Measurements from ENCODE around the gene NEFH.

The NEFH gene

DNA sequence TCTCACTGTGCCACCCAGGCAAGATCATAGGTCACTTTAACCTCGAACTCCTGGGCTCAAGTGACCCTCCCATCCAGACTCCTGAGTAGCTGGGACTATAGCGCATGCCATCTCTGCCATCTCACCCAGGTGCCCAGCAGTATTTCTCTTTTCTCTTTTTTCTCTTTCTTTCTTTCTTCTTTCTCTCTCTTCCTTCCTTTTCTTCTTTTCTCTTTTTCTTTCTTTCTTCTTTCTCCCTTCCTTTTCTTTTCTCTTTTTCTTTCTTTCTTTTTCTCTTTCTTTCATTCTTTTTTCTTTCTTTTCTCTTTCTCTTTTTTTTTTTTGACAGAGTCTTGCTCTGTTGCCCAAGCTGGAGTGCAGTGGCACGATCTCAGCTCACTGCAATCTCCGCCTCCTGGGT is 28.2 kb upstream of the NEFH start:
- H3K9me3 Mint-ChIP-seq = no peaks in the 10 kb centered on the region
- H3K4me1 Mint-ChIP-seq = no peaks in the 10 kb centered on the region
- no peak overlapping the region for H3K4me3 Mint-ChIP-seq
- no peaks in the 10 kb centered on the region for H3K36me3 Mint-ChIP-seq
- ATAC-seq (no peak), DNase-seq (ENCODE audit: low spot score in 2 of 2) (no peak)
- no peak overlapping the region for H3K27ac Mint-ChIP-seq

DNA sequence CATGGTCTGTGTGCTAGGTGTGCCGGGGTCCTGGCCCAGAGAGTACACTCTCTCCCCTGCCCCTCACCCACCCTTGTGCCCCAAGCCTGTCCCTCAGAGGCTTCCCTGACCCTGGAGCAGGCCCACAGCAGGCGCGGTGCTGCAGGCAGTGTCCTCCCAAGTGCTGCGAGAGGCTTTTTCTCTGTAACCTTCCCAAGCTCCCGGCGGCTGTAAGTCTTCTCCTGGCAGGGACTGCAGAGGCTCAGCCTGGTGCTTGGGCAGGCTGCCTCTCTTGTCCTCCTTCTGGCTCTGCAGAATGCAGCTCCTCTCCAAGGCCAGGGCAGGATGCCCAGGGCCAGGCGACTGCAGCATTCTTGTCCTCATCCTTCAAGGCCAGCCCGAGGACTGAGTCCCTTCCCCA is 25.7 kb upstream of the NEFH start:
- Mint-ChIP-seq H3K9me3 (no peaks in the 10 kb centered on the region), H3K27ac (no peak overlapping the region), H3K36me3 (no peaks in the 10 kb centered on the region), H3K4me1 (no peaks in the 10 kb centered on the region), H3K4me3 (no peak overlapping the region)
- no peak for DNase-seq (ENCODE audit: low spot score in 2 of 2)
- no peak for ATAC-seq

DNA sequence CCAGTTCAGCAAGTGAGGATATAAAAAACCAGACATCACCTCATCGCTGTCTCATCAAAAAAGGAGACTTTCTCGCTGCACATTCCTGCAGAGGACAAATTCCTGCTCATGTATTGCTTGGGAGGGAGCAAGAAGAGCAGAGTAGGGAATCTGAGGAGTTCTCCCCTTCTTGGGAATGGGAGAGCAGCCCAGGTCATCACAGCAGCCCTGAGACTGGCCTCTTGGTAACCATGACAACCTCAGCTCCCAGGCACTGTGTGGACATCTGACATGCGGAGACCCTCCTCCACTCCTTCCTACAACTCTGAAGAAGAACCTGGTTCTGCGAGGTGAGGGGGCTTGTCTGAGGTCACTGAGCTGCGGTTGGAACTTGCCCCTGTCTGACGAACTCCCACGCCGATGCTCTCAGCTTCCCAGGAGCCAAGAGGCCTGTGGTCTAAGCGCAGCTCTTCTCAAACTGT is 23.8 kb upstream of the NEFH start:
- H3K27ac Mint-ChIP-seq = no peak overlapping the region

DNA sequence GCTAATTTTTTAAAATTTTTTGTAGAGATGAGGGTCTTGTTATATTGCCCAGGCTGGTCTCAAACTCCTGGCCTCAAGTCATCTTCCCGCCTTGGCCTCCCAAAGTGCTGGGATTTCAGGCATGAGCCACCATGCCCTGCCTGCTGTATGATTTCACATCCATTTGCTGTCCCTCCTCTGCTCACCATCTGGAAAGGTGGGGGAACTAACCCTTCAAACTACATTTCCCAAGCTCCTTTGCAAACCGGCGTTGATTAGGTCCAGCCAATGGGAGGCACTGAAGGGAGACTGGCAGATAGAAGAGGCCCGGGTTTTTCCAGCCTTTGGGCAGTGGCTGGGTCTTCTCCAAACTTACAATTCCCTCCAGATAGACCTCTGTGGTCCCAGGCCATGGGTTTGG is 22.3 kb upstream of the NEFH start:
- Mint-ChIP-seq H3K36me3 (no peaks in the 10 kb centered on the region), H3K27ac (no peak overlapping the region), H3K4me1 (no peaks in the 10 kb centered on the region), H3K9me3 (no peaks in the 10 kb centered on the region), H3K4me3 (no peak overlapping the region)
- no peak for DNase-seq (ENCODE audit: low spot score in 2 of 2)
- ATAC-seq = peak; percentile 53

More for the DNA sequence above, 23.8 kb upstream of the NEFH start:
- Mint-ChIP-seq H3K9me3 (no peaks in the 10 kb centered on the region), H3K4me3 (no peak overlapping the region), H3K4me1 (no peaks in the 10 kb centered on the region), H3K36me3 (no peaks in the 10 kb centered on the region)
- ATAC-seq = no peak
- DNase-seq (ENCODE audit: low spot score in 2 of 2) = no peak

DNA sequence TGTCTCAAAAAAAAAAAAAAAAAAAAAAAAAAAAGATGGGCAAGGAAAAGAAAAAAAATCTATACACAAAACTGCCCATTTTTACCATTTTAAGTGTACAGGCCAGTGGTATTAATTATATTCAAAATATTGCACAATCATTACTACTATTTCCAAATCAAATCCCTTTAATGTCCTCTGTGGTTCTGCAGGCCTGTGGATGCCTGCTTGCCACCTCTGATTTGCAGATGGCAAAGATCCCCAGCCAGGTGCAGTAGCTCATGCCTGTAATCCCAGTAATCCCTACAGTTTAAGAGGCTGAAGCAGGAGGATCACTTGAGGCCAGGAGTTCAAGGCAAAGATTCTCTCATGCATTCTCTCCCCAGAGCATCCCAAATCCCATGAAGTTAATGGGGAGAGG is 21.5 kb upstream of the NEFH start:
- no peaks in the 10 kb centered on the region for H3K4me1 Mint-ChIP-seq
- H3K9me3 Mint-ChIP-seq = no peaks in the 10 kb centered on the region
- DNase-seq (ENCODE audit: low spot score in 2 of 2) (no peak), ATAC-seq (no peak)
- H3K27ac Mint-ChIP-seq = no peak overlapping the region
- no peaks in the 10 kb centered on the region for H3K36me3 Mint-ChIP-seq
- no peak overlapping the region for H3K4me3 Mint-ChIP-seq

DNA sequence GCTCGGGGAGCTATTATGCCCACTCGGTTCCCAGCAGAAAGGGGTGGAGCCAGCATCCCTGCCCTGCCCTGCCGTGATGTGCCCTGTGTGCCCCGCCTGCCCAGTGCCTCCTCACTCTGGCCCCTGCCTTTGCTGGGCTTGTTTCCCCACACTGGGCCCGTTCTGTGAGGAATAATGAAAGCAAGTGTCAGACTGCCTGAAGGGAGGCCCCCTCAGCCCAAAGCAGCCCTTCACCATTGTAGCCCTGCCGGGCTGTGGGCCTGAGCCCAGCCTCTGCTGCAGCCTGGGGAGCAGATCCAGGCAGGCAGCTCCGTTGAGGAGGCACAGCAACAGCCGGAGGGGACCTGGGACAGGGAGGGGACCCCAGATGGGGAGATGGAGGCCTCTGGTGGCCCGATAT is 20.2 kb upstream of the NEFH start:
- Mint-ChIP-seq H3K9me3 (no peaks in the 10 kb centered on the region), H3K4me3 (no peak overlapping the region), H3K4me1 (no peaks in the 10 kb centered on the region), H3K36me3 (no peaks in the 10 kb centered on the region), H3K27ac (no peak overlapping the region)
- ATAC-seq (no peak), DNase-seq (ENCODE audit: low spot score in 2 of 2) (no peak)

DNA sequence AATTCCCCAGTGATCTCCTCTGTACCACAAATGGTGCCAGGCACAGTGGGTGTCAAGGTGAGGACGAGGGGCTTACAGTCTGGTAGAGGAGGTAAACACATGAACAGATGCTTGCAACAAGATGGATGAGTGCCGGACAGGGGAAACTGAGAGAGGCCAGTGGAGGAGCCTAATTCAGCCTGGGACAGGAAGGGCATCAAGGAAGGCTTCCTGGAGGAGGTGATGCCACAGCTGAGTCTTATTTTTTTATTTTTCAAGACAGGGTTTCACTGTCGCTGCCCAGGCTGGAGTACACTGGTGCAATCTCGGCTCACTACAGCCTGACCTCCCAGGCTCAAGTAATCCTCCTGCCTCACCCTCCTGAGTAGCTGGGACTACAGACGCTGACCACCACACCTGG is 18.8 kb upstream of the NEFH start:
- Mint-ChIP-seq H3K9me3 (no peaks in the 10 kb centered on the region), H3K4me3 (no peak overlapping the region), H3K4me1 (no peaks in the 10 kb centered on the region), H3K36me3 (no peaks in the 10 kb centered on the region), H3K27ac (no peak overlapping the region)
- ATAC-seq = no peak
- DNase-seq (ENCODE audit: low spot score in 2 of 2) = no peak

DNA sequence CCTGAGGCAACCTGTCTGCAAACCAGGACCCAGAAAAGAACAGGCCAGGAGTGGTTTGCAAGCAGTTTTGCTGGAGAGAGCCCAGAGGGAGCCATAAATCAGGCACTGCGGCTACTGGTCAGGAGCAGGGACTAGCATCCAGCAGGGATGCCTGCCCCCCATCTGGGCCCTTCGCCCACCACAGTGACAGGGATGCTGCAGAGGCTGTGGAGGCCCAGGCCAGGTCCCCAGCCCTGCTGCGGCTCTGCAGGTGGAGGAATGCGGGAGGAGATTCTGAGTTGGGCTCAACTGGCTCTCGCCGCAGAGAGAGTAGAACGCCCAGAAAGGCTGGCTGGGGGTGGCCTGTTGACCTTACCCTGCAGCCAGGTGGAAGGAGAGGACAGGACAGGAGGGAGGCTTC is 16.4 kb upstream of the NEFH start:
- Mint-ChIP-seq H3K36me3 (no peaks in the 10 kb centered on the region), H3K9me3 (no peaks in the 10 kb centered on the region), H3K4me3 (no peak overlapping the region), H3K27ac (no peak overlapping the region), H3K4me1 (no peaks in the 10 kb centered on the region)
- ATAC-seq = no peak
- no peak for DNase-seq (ENCODE audit: low spot score in 2 of 2)

DNA sequence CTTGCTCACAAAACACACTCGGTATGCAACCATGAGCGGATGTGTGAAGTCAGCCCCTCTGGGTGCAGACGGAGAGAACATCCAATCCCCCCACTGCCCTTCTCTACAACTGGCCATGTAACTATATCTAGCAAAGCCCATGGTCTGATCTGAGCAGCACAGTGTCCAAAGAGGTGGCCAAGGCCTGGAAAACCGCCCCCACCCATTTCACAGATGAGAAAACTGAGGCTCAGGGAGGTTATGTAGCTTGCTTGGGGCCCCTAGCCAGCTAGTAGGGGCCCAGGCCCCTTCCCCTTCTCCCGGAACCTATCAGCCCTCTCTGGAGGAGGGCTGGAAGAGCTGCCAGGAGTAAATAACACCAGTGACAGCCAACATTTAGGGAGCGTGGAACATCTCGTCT is 15.4 kb upstream of the NEFH start:
- Mint-ChIP-seq H3K9me3 (no peaks in the 10 kb centered on the region), H3K27ac (no peak overlapping the region), H3K4me1 (no peaks in the 10 kb centered on the region), H3K4me3 (no peak overlapping the region), H3K36me3 (no peaks in the 10 kb centered on the region)
- DNase-seq (ENCODE audit: low spot score in 2 of 2) = no peak
- no peak for ATAC-seq

DNA sequence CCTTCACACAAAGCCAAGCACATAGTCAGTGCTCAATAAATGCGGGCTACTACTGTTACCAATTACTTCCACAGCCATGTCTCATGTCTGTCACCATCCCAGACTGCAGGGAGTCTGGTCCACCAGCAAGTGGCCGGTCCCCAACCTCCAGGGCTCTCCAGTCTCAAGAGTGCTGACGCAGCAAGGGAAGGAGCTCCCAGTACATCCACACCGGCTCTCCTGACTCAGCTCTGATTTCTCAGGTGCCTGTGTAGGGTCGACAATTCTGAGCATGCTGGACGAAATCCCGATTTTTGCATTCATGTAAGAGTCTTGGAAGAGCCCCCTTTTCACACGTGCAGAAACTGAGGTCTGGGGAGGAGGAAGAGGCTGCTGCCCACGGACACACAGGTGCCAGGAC is 10.3 kb upstream of the NEFH start:
- Mint-ChIP-seq H3K4me3 (peak overlapping the region; percentile 46), H3K4me1 (no peaks in the 10 kb centered on the region), H3K9me3 (no peaks in the 10 kb centered on the region), H3K27ac (no peak overlapping the region), H3K36me3 (no peaks in the 10 kb centered on the region)
- no peak for DNase-seq (ENCODE audit: low spot score in 2 of 2)
- no peak for ATAC-seq

DNA sequence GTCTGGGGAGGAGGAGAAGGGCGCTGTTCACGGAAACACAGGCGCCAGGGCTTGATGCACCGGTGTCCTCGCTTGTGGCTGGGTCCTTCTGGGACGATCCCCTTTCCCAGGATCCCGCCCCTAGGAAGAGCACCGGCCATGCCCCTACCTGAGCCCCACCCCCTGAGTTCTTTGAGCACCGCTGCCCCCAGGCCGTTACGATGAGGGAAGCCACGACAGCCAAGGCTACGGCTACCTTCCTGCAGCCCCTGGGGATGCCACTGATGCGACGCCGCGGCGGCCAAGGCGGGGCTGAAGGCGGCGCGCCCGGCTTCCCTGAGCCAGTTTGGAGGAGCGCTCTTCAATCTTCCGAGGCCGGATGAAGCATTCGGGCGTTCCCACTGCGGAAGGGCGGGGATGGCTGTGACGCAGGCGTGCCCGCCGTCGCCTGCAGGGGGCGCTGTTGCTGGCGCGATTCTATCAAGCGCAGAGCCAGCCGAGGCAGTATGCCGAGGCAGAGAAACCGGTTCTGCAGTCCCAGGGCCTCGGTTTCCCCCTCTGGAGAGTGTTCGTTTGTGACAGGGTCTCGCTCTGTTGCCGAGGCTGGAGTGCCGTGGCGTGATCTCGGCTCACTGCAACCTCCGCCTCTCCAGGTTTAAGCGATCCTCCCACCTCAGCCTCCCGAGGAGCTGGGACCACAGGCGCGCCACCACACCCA is 9.7 kb upstream of the NEFH start:
- H3K4me1 Mint-ChIP-seq = no peaks in the 10 kb centered on the region
- H3K27ac Mint-ChIP-seq = no peak overlapping the region
- DNase-seq (ENCODE audit: low spot score in 2 of 2) (peak; percentile 61 to 85), ATAC-seq (peak; percentile 77)
- H3K4me3 Mint-ChIP-seq = peak overlapping the region; percentile 46
- no peaks in the 10 kb centered on the region for H3K9me3 Mint-ChIP-seq
- no peaks in the 10 kb centered on the region for H3K36me3 Mint-ChIP-seq

DNA sequence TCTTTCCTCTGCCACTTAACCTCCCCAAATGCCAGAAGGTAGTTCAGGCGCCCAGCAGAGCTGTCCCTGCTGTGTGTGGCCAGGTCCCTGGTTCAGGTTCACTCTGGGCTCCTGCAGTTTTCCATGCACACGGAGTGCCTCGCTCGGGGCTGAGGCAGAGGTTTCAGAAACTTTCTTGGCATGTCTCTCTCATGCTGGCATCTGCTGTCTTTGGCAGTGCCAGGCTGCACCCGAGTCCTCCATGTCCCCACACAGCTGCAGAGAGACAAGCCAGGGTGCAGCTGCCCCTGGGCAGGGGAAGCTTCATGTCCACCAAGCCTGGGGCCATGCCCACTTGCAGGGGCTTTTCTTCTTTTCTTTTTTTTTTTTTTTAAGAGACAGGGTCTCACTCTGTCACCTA is 7.0 kb upstream of the NEFH start:
- Mint-ChIP-seq H3K36me3 (no peaks in the 10 kb centered on the region), H3K4me3 (no peak overlapping the region), H3K4me1 (no peaks in the 10 kb centered on the region), H3K9me3 (no peaks in the 10 kb centered on the region), H3K27ac (no peak overlapping the region)
- ATAC-seq (no peak), DNase-seq (ENCODE audit: low spot score in 2 of 2) (no peak)

DNA sequence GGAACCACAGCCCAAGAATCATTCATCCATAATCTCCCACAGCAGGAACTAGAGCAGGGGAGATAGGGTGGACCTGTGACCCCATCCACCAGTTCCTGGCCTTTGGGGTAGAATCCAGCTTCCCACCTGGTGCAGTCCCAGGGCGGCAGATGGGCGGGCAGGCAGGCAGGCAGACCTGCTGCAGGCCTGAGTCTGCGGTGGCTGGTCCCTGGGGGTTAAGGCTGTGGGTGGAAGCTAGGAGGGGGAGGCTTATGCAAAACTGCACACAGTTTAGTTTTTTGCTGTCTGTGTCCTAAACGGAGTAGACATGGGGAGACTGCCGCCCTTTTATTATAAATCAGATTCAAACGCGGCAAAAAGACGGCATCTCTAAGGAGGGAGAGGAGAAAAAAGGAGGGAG is 4.5 kb upstream of the NEFH start:
- peaks cover 17% of the 10 kb centered on the region for H3K4me1 Mint-ChIP-seq
- ATAC-seq = no peak

DNA sequence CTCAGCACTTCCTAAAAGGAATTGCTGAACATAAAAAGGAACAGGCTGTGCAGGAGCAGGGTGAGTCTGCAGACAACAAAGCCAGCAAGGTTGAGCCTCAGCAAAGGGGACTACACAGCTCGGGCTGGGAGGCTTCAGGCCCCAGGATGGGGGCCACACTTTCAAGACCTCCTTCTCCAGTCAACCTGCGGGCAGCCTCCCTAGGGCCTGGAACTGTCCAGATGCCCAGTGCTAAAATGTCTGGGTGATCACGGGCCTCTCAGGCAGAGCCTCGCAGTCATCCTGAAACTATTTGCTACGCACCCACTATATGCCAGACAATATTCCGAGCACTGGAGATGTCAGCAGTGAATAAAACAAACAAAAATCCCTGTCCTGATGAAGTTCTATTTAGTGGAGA is 3.9 kb upstream of the NEFH start:
- Mint-ChIP-seq H3K9me3 (no peaks in the 10 kb centered on the region), H3K4me3 (no peak overlapping the region), H3K4me1 (peaks cover 17% of the 10 kb centered on the region), H3K27ac (no peak overlapping the region), H3K36me3 (no peaks in the 10 kb centered on the region)
- DNase-seq (ENCODE audit: low spot score in 2 of 2) (no peak), ATAC-seq (no peak)

More for the DNA sequence above, 4.5 kb upstream of the NEFH start:
- Mint-ChIP-seq H3K9me3 (no peaks in the 10 kb centered on the region), H3K4me3 (no peak overlapping the region), H3K36me3 (no peaks in the 10 kb centered on the region), H3K27ac (no peak overlapping the region)
- no peak for DNase-seq (ENCODE audit: low spot score in 2 of 2)

DNA sequence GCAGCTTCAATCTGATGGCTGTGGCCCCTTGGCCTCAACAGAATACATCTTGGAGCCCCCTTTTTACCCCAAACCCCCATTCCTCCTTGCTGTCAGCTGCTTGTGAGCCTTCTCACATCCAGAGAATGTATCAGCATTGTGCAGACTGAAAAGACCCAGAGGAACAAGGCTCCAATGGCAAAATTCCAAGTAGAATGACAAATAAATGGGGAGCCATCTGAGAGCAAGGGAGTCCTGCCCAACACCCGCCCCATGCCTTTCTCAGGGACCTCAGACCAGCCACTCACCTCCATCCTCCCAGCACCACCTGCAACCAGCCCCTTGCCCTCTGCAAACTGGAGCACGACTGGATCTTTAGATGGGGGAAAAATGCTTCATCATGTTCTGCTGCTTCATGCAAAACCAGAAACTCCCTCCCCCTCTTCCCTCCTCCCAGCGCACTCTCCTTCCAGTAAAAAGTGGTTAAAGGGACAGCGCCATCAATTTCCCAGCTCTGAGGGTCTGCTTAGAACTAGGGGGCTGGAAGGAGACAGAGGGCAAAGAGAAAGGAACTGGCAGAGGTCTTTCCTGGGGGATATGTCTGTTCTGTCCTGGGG is 2.2 kb upstream of the NEFH start:
- no peak for DNase-seq (ENCODE audit: low spot score in 2 of 2)
- Mint-ChIP-seq H3K9me3 (no peaks in the 10 kb centered on the region), H3K4me3 (no peak overlapping the region), H3K27ac (no peak overlapping the region), H3K4me1 (peaks cover 17% of the 10 kb centered on the region), H3K36me3 (no peaks in the 10 kb centered on the region)
- no peak for ATAC-seq

DNA sequence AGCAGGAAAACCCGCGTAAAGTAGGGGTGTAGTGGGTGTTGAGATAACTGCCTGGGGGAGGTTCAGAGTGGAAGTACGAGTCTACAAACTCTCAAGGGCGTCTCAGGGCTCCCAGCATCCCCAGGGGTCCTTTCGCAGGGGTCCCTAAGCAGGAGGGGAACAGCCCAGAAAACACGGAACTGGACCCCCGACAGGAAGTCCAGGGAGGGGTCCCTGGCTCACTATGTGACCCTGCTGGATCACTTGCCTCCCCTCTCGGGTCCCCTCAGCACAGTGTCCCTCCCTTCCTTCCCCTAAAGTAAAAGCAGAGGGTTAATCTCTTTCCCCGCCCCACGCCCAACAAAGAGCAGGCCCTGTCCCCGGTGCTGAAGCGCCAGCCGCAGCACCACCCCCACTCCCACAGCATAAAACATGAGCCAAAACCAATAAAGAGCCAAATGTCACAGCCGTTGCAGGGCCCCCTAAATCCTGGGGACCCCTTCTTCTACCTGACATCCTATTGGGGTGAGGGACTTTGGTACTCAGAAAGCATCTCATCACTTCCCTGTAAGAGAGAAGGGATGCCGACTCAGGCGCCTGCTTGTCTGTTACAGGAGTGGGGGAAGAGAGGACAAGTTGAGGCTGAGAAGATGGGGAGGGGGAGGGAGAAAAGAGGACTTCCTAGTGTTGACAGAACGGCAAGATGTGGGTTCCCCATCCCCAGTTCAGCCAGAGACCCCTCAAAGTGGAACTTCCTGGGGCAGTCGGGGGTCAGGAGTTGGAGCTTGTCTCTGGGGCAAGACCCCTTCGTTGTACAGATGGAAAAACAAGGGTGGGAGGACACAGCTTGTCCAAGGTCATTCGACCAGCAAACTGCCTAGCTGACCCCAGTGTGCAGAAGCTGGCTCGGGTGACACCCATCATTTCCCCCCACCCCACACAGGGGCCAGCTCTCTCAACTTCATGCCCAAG is 1.4 kb upstream of the NEFH start:
- Mint-ChIP-seq H3K4me1 (peaks cover 17% of the 10 kb centered on the region), H3K9me3 (no peaks in the 10 kb centered on the region), H3K4me3 (no peak overlapping the region), H3K27ac (no peak overlapping the region), H3K36me3 (peaks cover 7% of the 10 kb centered on the region)
- no peak for ATAC-seq
- no peak for DNase-seq (ENCODE audit: low spot score in 2 of 2)
